HepG2 (cell line): ENCODE results near the gene MIEF1. TPM values are rescaled to one million over a fixed set of nuclear protein-coding genes. Genes with fewer than 3 reads are reported as not detected.

Experiments used
- ATF2 ChIP-seq: sonication (generic); formaldehyde crosslinking; IDR thresholded peaks from 2 replicates; pipeline ENCODE4 v1.4.0; 2020; ENCODE audit warnings: missing genetic modification reagents
- GABPB1 ChIP-seq: IDR thresholded peaks from 2 replicates; pipeline ENCODE4 v1.6.1; 2016; ENCODE audit warnings: mild to moderate bottlenecking, missing genetic modification reagents, moderate library complexity, missing compliant biosample characterization
- HMGXB4 ChIP-seq, 2 experiments: sonication (generic) in 1 of 2; formaldehyde crosslinking in 1 of 2; IDR thresholded peaks; 2 replicates each; pipeline versions ENCODE4 v1.4.0 to v1.6.1; 2018 to 2020; ENCODE audit warnings: missing genetic modification reagents in 2 of 2, borderline replicate concordance in 1 of 2, low read depth in 1 of 2, mild to moderate bottlenecking in 1 of 2, missing biosample characterization in 1 of 2
- HNRNPUL1 ChIP-seq: fragments of 200-400 bp; formaldehyde crosslinking; IDR thresholded peaks from 2 replicates; pipeline ENCODE4 v1.6.1; 2017; ENCODE audit warnings: low read depth, mild to moderate bottlenecking, low read length, moderate library complexity
- KLF16 ChIP-seq, 2 experiments: sonication (generic) in 1 of 2; formaldehyde crosslinking in 1 of 2; IDR thresholded peaks; 2 replicates each; pipeline versions ENCODE4 v1.6.1 to v1.8.0; 2016 to 2023; ENCODE audit warnings: missing genetic modification reagents in 2 of 2, missing compliant biosample characterization in 1 of 2
- MAFG ChIP-seq: sonication (generic); formaldehyde crosslinking; IDR thresholded peaks from 2 replicates; pipeline ENCODE4 v1.5.1; 2020; ENCODE audit warnings: mild to moderate bottlenecking, missing genetic modification reagents
- MBNL3 ChIP-seq: fragments of 250-450 bp; sonication (Bioruptor Pico); conservative IDR thresholded peaks from 2 replicates; pipeline ENCODE4 v1.8.0; 2022; ENCODE audit warnings: mild to moderate bottlenecking, inconsistent platforms
- NFE2L2 ChIP-seq: fragments of 150-350 bp; IDR thresholded peaks from 2 replicates; pipeline ENCODE4 v1.6.1; 2014; ENCODE audit warnings: low read length
- NONO ChIP-seq, 2 experiments: fragments of 450-650 bp in 1 of 2; sonication (generic) in 1 of 2; formaldehyde crosslinking in 1 of 2; IDR thresholded peaks in 1 of 2; conservative IDR thresholded peaks in 1 of 2; 2 replicates each; pipeline versions ENCODE4 v1.6.1 to v1.8.0; 2017 to 2022; ENCODE audit warnings: mild to moderate bottlenecking in 1 of 2, missing genetic modification reagents in 1 of 2, moderate library complexity in 1 of 2
- PLRG1 ChIP-seq: fragments of 450-650 bp; conservative IDR thresholded peaks from 2 replicates; pipeline ENCODE4 v1.6.1; 2016
- POLR2A ChIP-seq, 2 experiments: IDR thresholded peaks; 2 replicates each; pipeline ENCODE4 v1.6.1; 2011; ENCODE audit warnings: low read depth in 2 of 2, low read length in 2 of 2, mild to moderate bottlenecking in 1 of 2, moderate library complexity in 1 of 2; ENCODE audit not compliant: insufficient read depth in 1 of 2
- SP140L ChIP-seq: sonication (generic); formaldehyde crosslinking; IDR thresholded peaks from 2 replicates; pipeline ENCODE4 v1.4.0; 2020; ENCODE audit warnings: missing genetic modification reagents, borderline replicate concordance
- ZFYVE20 ChIP-seq: sonication (generic); formaldehyde crosslinking; IDR thresholded peaks from 2 replicates; pipeline ENCODE4 v1.8.0; 2023; ENCODE audit warnings: low read depth, mild to moderate bottlenecking, moderate library complexity, missing genetic modification reagents, borderline replicate concordance
- ZKSCAN5 ChIP-seq: sonication (generic); formaldehyde crosslinking; IDR thresholded peaks from 2 replicates; pipeline ENCODE4 v1.5.1; 2020; ENCODE audit warnings: mild to moderate bottlenecking, missing genetic modification reagents
- ZNF496 ChIP-seq: sonication (generic); formaldehyde crosslinking; IDR thresholded peaks from 2 replicates; pipeline ENCODE4 v1.8.1; 2023; ENCODE audit warnings: mild to moderate bottlenecking, moderate library complexity, missing genetic modification reagents; ENCODE audit not compliant: insufficient replicate concordance
- ZNF687 ChIP-seq: sonication (generic); formaldehyde crosslinking; IDR thresholded peaks from 2 replicates; pipeline ENCODE4 v1.5.1; 2020; ENCODE audit warnings: mild to moderate bottlenecking, missing genetic modification reagents, moderate library complexity
- polyA plus RNA-seq, 8 experiments: library from polyadenylated mRNA; depleted of rRNA in 3 of 8; stranded (reverse) in 7 of 8; unstranded in 1 of 8; fragments of >200 nt; fragmentation: Illumina TruSeq in 4 of 8; extraction: Trizol in 4 of 8; gene quantifications; 2 replicates each; pipeline versions ENCODE4 v1.2.1 to v1.2.3, GENCODE V29; 2011 to 2016; ENCODE audit warnings: low read depth in 4 of 8, missing spikeins in 1 of 8, mixed read lengths in 1 of 8; ENCODE audit not compliant: insufficient read depth in 1 of 8
- total RNA-seq, 5 experiments: library from RNA; depleted of rRNA; stranded (reverse); fragments of >200 nt; fragmentation: Illumina TruSeq; extraction: Trizol; gene quantifications; 2 replicates each; pipeline ENCODE4 v1.2.3, GENCODE V29; 2016; ENCODE audit warnings: low read depth in 1 of 5
- TF ChIP-seq, protein P1 (sequence below): sonication (generic); formaldehyde crosslinking; IDR thresholded peaks from 2 replicates; pipeline ENCODE4 v1.4.0; 2020; ENCODE audit warnings: missing genetic modification reagents, mild to moderate bottlenecking, borderline replicate concordance
- TF ChIP-seq, protein P2 (sequence below): sonication (generic); formaldehyde crosslinking; IDR thresholded peaks from 2 replicates; pipeline ENCODE4 v1.8.0; 2022; ENCODE audit warnings: mild to moderate bottlenecking, missing genetic modification reagents, moderate library complexity

MIEF1 gene
- total and polyA plus RNA-seq, 2 of the 13 experiments (the other 11 are each of a cell fraction or from before 2014, with no cell fraction given) = 21.7 to 34.8 TPM

- TF ChIP-seq ATF2 (CRISPR knock-in tag) = peak; percentile 75; the same call in 1 of the 2 replicates
- TF ChIP-seq MBNL3 (CRISPR knock-in tag) = no peak
- peak; percentile 87; the same call in 1 of the 2 replicates for TF ChIP-seq SP140L (CRISPR knock-in tag)
- TF ChIP-seq NFE2L2 = no peak
- no peak for TF ChIP-seq MAFG (CRISPR knock-in tag)
- TF ChIP-seq, protein P1, sequence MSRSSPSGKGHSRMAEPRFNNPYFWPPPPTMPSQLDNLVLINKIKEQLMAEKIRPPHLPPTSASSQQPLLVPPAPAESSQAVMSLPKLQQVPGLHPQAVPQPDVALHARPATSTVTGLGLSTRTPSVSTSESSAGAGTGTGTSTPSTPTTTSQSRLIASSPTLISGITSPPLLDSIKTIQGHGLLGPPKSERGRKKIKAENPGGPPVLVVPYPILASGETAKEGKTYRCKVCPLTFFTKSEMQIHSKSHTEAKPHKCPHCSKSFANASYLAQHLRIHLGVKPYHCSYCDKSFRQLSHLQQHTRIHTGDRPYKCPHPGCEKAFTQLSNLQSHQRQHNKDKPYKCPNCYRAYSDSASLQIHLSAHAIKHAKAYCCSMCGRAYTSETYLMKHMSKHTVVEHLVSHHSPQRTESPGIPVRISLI = no peak
- TF ChIP-seq, protein P2, sequence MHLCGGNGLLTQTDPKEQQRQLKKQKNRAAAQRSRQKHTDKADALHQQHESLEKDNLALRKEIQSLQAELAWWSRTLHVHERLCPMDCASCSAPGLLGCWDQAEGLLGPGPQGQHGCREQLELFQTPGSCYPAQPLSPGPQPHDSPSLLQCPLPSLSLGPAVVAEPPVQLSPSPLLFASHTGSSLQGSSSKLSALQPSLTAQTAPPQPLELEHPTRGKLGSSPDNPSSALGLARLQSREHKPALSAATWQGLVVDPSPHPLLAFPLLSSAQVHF = no peak
- peak; percentile 52 for TF ChIP-seq ZNF687 (CRISPR knock-in tag)
- peak in 1 of 2 experiments; percentile 48; a peak in 1 of 4 replicates for TF ChIP-seq HMGXB4 (CRISPR knock-in tag; IDR thresholded peaks at IDR 0.05; ENCODE audit: borderline replicate concordance in 1 of 2, low read depth in 1 of 2)
- TF ChIP-seq GABPB1 (CRISPR knock-in tag) = peak; percentile 45
- TF ChIP-seq PLRG1 = no peak
- TF ChIP-seq ZFYVE20 (CRISPR knock-in tag) = 0 out of 2 replicates have a peak, but pooled peaks have one; percentile 64
- peak in 1 of 2 experiments; percentile 95; a peak in 2 of 4 replicates for TF ChIP-seq KLF16 (CRISPR knock-in tag; IDR thresholded peaks at IDR 0.05)
- TF ChIP-seq ZNF496 (CRISPR knock-in tag) = no peak
- no peak for TF ChIP-seq NONO (IDR thresholded peaks at IDR 0.05)
- TF ChIP-seq NONO (CRISPR knock-in tag; conservative IDR thresholded peaks at IDR 0.05) = no peak
- no peak for TF ChIP-seq ZKSCAN5
- TF ChIP-seq HNRNPUL1 = no peak
- no peak for TF ChIP-seq POLR2A (IDR thresholded peaks at IDR 0.05; ENCODE audit: insufficient read depth in 1 of 2, low read depth in 2 of 2, low read length in 2 of 2)
Measured at GRCh38 chr22:39545386-39546365, 43.6 kb downstream of the MIEF1 start (continued).
